ENCODE measurements around the gene DCHS1. TPM values are rescaled to one million over a fixed set of nuclear protein-coding genes. Genes with fewer than 3 reads are reported as not detected.

The DCHS1 gene
- total RNA-seq, 1 donor from 2014 or later, result 8.8 TPM

DNA sequence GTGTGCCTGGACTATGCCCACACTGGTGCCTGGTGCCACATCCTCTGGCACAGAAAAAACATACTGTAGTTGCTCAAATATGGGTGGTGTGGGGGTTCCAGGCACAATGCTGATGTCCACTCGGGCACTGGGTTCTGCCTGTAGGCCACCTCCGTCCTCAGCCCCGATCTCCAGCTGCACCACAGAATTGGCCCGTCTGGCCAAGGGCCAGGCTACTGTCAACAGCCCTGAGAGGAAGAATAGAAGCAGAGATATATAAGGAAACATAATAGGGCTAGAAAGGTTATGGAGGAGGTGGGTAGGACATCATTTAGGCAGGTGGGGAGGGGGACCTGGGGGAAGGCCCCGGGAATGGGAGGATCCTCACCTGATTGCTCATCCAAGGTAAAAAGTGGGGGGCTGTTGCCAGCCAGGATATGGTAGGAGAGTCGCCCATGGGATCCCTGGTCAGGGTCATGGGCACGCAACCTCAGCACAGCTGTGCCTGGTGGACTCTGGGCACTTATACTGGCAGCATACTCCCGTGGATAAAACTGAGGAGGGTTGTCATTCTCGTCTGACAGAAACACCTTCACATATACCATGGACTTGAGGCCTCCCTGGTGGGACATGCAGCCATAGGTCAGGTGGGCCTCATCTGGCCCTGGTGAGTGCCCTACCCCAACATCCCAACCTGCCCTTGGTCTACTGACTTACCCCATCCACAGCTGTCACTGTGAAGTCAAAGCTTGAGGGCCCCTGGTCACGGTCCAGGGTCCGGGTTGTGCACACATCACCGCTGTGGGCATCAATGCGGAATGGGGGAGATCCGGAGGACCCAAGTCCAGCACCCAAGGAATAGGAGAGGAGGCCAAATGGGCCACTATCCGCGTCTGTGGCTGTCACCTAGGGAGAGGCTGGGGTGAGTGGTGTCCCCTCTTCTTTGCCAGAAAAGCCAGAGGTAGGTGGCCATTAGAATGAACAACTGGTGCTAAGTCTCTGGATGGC, 21.9 kb downstream of the DCHS1 start:
- intact Hi-C loops (cut with micrococcal nuclease), result no loop called here
- DNase-seq (peak; percentile 86), ATAC-seq (peak; percentile 59)

DNA sequence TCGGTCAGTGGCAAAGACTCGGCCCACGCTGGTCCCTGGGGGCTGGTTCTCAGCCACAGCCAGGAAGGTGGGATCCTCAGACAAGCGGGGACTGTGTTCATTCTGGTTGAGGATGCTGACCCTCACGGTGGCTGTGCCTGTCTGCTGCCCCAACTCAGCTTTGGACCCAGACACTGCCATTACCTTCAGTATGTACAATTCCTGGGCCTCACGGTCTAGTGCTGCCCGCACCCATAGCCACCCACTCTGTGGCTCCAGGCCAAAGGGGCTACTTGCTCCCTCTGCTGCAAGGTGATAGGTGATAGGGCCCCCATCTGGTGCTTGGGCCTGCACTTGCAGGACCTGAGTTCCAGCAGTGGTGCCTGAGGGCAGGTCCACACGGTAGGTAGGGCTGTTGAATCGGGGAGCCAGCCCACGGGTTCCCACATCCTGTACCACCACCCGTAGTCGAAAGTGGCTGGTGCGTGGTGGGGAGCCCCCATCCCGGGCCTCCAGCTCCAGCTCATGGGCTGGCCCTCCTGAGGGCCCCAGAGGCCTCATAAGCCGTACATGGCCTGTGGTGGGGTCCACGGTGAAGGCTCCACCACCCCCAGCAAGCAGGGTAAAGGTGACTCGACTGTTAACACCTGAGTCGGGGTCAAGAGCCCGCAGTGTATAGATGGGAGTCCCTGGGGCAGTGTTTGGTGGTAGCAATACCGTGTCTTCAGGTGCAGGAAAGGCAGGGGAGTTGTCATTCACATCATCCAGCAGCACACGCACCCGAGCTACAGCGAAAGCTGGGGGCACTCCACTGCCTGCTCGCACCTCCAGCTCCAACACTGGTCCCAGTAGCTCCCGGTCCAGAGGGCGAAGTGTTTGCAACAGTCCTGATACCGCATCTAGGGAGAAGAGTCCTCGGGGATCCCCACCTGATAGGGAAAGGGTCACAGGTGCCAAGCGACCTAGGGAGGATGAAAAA, 23.2 kb downstream of the DCHS1 start:
- ATAC-seq, result no peak
- intact Hi-C loops (cut with micrococcal nuclease), result no loop called here
- DNase-seq, result no peak

DNA sequence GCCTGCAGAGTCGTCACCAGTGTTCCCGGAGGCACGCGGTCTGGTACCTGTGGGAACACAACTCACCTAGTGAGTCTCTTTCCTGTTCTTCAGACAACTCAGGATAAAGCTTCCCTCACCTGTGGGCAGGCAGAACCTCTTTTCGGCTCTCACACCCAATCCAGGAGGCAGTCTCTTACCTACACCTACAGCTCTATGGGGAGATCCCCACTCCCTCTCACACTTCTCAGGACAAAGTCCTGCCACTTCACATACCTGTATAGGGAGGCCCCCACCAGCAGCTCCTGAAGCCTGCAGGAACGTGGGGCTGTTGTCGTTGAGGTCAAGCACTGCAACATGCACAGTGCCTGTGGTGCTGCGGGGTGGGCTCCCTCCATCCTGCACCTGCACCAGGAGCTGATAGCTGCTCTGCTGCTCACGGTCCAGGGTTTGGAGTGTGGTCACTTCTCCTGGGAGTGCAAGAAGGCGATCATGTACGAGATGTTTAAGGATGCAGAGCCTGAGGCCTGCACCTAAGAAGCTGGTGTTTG, 24.2 kb downstream of the DCHS1 start:
- intact Hi-C loops (cut with micrococcal nuclease), result no loop called here
- ATAC-seq (no peak), DNase-seq (no peak)

DNA sequence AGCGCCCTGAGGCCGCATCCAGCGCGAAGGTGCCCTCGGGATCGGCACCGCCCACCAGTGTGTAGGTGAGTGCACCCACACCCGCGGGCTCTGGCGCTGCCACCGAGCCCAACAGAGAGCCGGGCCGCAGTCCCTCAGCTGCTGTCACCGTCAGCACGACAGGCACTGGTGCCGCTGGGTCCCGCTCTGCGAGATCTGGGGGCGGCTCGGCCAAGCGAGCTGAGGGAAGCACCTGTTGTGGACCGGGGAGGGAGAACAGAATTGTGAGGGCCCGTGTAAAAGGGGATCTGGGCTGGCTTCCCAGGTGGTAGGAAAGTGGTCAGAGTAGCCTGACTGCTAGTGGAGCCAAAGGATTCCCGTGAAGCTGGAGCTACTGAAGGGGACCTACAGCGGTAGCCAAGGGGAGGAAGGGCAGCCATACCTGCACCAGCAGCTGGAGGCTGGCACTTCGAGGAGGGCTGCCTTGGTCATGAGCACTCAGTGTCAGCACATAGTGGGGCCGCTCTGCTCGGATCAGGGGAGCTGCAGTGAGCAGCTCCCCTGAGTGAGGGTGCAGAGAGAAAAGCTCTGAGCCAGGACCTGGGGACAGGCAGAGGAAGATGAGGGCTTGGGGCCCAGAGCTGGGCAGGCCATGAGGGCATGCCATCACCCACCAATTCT, 24.8 kb downstream of the DCHS1 start:
- DNase-seq, result no peak
- intact Hi-C loops (cut with micrococcal nuclease), result no loop called here

DNA sequence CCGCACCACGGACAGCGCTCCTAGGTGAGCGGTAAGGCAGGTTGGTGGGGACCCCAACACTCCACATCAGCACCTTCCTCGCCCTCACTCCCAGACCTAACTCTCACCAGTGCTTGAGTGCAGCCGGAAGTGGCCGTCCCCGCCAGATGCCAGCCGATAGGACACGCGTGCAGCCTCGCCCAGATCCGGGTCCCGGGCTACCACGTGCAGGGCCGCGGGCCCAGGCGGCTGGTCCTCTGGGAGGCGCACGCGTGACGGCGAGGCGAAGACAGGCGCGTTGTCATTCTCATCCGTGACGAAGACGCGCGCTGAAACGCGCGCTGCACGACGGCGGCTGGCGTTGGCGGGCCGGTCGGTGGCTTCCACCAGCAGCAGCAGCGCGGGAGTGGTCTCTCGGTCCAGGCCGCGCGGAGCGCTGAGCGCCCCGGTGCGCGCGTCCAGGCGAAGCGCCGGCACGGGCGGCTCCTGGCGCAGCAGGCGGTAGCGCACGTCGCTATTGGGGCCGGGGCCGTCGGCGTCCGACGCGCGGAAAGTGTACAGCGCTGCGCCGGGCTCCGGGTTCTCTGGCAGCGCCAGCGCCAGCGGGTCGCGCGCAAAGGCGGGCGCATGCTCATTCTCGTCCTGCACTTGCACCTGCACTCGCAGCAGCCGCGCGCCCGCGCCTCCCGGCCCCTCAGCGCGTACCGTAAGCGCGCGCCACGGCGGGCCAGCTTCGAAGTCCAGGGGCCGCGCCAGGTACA, 25.5 kb downstream of the DCHS1 start:
- no peak for DNase-seq
- no peak for ATAC-seq
- intact Hi-C loops (cut with micrococcal nuclease), result no loop called here

More for the DNA sequence above, 24.8 kb downstream of the DCHS1 start:
- ATAC-seq, result no peak

DNA sequence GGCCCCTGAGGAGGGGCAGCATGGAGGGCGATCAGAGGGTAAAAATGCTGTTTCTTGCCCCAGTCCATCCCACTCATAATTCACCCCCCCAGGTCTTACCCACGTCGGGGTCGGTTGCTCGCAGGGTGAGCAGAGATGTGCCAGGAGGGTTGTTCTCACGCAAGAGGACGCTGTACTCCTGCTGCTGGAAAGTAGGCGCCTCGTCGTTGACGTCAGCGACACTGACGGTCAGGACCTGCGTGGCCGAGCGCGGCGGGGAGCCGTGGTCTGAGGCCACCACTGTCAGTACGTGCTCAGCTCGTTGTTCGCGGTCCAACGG, 26.1 kb downstream of the DCHS1 start:
- ATAC-seq (no peak), DNase-seq (no peak)
- intact Hi-C loops (cut with micrococcal nuclease), result no loop called here

DNA sequence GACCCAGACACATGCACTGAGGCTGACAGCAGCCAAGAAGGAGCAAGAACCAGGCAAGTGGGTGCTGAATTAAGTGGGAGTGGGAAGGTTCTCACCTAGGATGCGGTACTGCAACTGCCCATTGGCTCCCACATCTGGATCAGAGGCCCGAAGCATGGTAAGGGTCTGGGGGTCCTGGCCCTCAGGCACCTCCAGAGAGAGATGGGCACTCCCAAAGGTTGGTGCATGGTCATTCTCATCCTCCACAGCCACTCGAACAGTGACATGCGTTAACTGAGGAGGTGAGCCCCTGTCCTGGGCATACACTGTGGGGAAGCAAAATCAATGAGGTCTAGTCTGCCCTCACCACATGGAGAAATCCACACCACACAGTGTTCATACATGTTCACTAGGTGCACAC, 27.1 kb downstream of the DCHS1 start:
- intact Hi-C loops (cut with micrococcal nuclease), result no loop called here
- no peak for ATAC-seq
- no peak for DNase-seq

DNA sequence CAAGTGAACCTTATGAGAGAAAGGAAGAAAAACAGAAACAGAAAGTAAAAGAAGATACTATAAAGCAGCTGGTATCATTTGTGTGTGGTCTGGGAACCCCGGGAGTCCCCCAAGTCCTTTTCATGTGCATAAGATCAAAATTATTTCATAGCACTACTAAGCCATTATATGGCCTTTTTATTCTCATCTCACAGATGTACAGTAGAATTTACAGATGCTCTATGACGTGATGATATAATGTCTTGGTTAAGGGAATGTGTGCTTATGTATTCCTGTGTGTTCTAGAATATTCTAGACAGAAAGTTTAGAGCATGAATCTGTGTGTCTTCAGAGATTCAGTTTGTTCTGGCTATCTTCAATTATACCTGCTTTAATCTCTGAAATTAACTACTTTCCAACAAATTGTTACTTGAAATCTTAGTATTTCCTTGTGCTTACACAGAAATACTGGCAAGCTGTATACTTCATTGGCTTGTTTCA, 27.8 kb downstream of the DCHS1 start:
- ATAC-seq (no peak), DNase-seq (no peak)
- intact Hi-C loops (cut with micrococcal nuclease), result no loop called here

DNA sequence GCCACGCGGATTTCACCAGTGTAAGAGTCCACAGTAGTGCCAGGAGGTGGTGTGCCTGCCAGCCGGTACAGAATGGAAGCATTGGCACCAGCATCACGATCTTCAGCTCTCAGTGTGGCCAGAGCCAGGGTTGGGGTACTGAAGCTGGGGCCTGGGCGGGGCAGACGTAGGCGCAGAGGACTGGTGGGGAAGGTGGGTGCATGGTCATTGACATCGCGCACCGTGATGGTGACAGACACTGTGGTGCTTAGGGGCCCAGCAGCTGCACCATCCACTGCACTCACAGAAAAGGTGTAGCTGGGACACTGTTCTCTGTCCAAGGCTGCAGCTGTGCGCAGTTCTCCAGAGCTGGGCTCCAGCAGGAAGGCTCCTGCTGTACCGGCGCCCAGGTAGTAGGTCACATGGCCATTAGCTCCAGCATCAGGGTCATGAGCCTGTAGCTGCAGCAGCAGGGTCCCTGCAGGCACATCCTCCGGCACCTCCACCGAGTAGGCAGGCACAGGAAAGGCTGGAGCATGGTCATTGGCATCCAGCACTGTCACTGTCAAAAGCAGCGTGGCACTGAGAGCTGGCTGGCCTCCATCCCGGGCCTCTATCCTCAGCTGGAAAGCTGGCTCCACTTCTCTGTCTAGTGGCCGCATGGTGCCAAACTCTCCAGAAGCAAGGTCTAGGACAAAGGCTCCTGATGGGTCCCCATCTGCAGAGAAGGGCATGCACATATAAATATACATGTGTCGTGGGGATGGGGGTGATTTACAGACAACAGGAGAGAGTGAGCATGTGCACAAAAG, 28.4 kb downstream of the DCHS1 start:
- intact Hi-C loops (cut with micrococcal nuclease), result no loop called here
- ATAC-seq, result peak; percentile 86
- peak; percentile 82 for DNase-seq

DNA sequence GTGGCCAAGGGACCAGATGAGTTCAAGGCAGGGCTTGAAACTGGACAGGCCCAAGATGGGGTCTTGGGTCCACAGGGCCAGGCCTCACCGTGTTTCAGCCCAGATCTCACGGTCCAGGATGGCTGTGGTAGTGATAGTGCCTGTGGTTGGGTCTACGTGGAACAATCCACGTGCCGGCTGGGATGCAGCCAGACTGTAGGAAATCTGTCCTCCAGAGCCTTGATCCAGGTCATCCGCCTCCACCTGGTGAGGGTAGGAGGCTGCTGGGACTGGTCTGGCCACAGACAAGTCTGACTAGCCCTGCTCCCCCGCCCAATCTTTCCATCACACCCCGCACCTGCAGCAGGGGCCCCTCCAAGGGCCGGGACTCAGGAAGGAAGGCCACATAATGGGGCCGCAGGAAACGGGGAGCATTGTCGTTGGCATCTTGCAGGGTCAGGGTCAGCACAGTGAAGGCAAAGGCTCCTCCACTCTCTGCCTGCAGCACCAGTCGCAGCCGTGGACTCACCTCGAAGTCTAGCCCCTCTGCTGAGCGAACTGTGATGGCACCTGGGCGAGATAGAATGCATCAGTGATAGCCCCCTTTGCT, 29.7 kb downstream of the DCHS1 start:
- no peak for ATAC-seq
- no peak for DNase-seq
- intact Hi-C loops (cut with micrococcal nuclease), result no loop called here

DNA sequence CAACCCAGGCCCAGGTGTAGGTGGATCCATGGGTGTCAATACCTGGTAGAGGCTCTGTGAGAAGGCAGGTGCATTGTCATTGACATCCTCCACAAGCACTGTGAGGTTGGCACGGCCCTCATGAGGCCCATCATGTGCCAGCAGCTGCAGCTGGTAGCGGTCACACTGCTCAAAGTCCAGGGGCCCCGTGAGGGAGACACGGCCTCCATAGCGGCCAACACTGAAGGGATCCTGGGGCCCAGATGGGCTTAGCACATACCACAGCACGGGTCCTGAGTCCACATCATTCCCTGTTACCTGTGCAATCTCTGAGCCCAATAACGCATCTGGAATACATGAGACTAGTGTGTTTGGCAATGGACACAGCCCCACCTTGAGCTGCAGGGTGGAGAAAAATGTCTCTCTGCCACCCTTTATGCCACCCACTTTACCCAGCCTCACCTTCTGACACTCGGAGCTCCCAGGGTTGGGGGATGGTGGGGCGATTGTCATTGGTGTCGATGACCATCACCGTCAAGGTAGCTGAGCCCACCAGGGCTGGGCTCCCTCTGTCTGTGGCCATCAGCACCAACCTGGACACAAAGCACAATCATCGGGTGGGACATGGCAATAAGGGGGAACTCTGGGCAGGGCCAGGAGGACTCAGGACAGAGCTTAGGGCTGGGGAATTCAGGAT, 30.3 kb downstream of the DCHS1 start:
- DNase-seq (no peak), ATAC-seq (no peak)
- intact Hi-C loops (cut with micrococcal nuclease), result no loop called here

DNA sequence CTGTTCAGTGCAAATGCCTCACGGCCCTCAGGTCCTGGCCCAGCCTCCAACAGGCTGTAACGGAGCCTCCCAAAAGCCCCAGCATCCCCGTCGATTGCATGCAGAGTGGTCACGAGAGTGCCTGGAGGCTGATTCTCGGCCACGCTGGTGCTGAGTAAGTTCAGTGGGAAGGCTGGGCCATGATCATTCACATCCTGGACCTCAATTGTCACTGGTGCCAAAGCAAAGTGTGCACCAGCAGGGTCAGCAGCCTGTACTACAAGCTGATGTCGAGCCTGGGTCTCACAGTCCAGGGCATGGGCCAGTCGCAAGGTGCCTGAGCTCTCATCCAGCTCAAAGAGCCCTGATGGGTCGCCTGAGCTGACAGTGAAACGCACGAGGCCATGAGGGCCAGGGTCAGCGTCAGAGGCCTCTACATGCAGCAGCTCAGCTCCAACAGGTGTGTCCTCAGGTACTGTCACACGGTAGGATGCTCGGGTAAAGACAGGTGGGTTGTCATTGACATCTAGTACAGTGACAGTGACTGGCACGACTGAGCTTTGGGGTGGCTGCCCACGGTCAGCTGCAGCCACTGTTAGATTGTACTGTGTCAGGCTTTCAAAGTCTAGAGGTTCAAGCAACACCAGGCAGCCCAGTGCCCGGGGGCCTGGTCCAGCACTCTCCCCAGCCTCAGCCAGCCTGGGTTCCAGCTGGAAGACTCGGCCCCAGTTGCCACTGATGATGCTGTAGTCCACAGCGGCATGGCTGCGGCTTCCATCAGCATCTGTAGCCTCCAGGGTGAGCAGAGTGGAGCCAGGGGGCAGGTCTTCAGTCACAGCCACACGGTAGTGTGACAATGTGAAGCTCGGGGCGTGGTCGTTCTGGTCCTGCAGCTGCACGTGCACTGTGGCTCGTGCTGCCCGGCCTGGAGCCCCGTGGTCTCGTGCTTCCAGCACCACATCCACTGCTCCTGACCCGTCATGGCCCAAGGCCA, 31.9 kb downstream of the DCHS1 start:
- intact Hi-C loops (cut with micrococcal nuclease), result no loop called here
- DNase-seq (no peak), ATAC-seq (no peak)

DNA sequence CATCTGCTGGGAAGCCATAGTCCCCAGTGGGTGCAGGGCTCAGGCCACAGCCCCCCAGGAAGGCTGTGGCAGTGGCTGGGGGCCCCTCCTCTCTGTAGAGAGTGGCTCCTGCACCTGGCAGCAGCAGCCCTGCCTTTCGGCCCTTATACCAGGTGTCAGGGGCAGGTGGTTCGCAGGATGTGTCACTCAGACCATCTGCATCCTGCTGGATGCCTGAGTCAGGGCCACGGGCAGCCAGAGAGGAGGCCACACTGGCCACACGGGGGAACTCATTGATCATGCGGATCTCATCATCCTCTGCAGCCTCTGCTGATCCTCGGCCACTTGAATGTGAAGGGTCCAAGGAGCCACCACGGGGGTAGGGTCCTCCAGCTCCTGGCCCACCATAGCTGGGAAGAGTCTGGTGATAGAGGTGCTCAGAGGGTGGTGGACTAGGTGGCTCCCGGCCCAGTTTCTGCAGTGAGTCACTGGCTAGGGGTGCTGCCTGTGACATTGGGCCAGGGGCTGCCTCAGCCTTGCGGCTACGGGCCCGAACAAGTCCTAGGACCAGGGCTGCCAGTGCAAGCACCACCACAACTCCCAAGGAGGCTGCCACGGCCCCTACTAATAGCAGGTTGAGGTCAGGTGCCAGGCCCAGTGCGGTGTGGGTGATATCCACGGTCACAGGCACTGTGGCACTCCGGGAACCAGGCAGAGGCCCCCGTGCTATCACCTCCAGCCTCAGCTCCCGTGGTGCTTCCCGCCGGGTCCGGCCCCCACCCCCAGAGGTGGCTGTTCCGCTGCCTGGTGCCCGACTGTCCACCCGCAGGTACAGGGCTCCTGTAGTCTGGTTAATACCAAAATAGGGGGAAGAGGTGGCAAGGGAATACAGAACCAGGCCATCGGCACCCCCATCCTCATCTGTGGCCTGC, 33.1 kb downstream of the DCHS1 start:
- no peak for ATAC-seq
- no peak for DNase-seq
- intact Hi-C loops (cut with micrococcal nuclease), result no loop called here

DNA sequence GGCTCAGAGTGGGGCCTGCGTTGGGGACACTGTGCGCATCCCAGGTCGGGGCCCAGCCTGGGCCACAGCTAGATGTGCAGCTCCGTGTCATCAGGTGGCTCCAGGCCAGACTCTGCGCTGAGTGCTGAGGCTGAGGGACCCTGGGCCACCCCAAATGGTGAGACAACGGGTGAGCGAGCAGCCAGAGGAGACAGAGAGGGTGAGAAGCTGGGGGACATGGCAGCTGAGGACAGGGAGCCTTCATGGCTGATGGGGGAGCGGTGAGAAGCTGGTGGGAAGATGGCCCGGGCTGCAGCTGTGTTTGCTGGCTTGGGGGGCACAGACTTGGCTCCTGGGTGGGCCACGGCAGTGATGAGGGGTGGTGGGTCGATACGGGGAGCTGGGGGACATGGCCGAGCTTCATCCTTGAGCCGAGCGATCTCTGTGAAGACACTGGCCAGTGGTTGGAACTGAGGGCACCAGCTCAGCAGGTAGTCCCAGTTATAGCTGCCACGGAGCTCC, 33.8 kb downstream of the DCHS1 start:
- DNase-seq (no peak), ATAC-seq (no peak)
- intact Hi-C loops (cut with micrococcal nuclease), result no loop called here

DNA sequence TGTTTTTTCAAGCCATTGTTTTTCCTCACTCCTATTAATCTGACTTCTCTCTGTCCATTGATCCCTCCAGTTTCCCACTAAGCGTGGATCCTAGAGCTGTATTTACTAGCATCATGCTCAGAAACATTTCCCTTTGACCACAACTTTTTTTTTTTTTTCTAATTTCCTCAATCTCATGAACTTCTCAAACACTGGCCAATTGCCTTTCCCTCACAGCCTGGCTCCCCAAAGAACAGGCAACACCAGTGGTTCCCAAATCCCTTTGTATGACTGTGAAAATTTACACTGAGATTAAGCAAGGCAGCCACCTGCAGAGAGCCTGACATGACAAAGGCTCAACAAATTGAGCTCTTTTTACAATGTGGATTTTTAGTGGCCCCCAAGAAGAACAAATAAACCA, 35.0 kb downstream of the DCHS1 start:
- intact Hi-C loops (cut with micrococcal nuclease), result no loop called here
- ATAC-seq, result no peak
- DNase-seq, result no peak
